ENCODE results near the gene TRIM45. TPM values are rescaled to one million over a fixed set of nuclear protein-coding genes. Genes with fewer than 3 reads are reported as not detected.

Gene TRIM45
- total and polyA plus RNA-seq, 2 donors (not counting 1 experiment from before 2014, with no cell fraction given) = 4.0 to 8.4 TPM

GRCh38 chr1:117066367-117066766, 55.2 kb downstream of the TRIM45 start:
- no peak overlapping the region for H3K4me3 ChIP-seq (replicated peaks in 1 of 4; ENCODE audit: control extremely low read depth in 1 of 4, insufficient read depth in 1 of 4, low read depth in 3 of 4, low read length in 4 of 4)
- DNase-seq (ENCODE audit: low read depth in 2 of 2) = no peak
- no peaks in the 10 kb centered on the region for H3K4me1 ChIP-seq (ENCODE audit: control insufficient read depth, extremely low read depth, insufficient read depth, low read length)
- no peaks in the 10 kb centered on the region for H3K9me3 ChIP-seq (ENCODE audit: control insufficient read depth, insufficient read depth, low read depth, low read length)
- H3K36me3 ChIP-seq (ENCODE audit: control insufficient read depth, insufficient read depth, low read length) = no peaks in the 10 kb centered on the region
- no peaks in the 10 kb centered on the region for H3K27me3 ChIP-seq (ENCODE audit: control insufficient read depth, insufficient read depth, low read length)
- TF ChIP-seq CTCF (conservative IDR thresholded peaks at IDR 0.05 in 1 of 2, IDR thresholded peaks at IDR 0.05 in 1 of 2; ENCODE audit: low read depth in 1 of 2, low read length in 2 of 2) (no peak), EZH2 (IDR thresholded peaks at IDR 0.05; ENCODE audit: low read length, missing control alignments) (no peak)
- H3K79me2 ChIP-seq (ENCODE audit: control insufficient read depth, insufficient read depth, low read length) = no peaks in the 10 kb centered on the region
- H3K9ac ChIP-seq (ENCODE audit: insufficient read depth, low read length) = no peak overlapping the region
- no peak overlapping the region for H3K4me2 ChIP-seq (ENCODE audit: extremely low read depth, insufficient read depth, low read length)
- no peak overlapping the region for H3K27ac ChIP-seq (ENCODE audit: insufficient read depth, low read length)
- no peak overlapping the region for H2AFZ ChIP-seq (ENCODE audit: low read length)
- no peaks in the 10 kb centered on the region for H4K20me1 ChIP-seq (ENCODE audit: control insufficient read depth, extremely low read depth, insufficient read depth, low read length)

DNA sequence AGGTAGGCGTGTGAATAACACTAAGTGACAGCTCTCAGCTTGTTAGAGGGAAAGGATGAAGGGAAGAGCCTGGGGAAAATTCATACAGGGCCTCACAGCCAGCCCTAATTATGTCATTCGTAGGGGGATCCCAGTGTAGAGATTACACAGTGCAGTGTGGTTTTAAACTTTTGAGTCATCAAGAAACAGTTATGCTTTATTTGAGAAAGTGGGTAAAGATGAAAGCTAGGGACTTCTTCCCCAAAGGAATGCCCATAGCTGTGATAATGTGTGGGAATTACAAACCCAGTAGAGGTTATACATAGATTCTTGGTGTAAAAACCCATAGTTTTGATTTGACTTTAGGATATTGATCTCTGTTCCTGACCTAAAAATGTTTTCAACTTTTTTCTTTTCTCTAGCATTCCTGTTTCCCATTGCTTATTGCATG, 59.5 kb downstream of the TRIM45 start:
- H3K9me3 ChIP-seq (ENCODE audit: control insufficient read depth, insufficient read depth, low read depth, low read length) = no peaks in the 10 kb centered on the region
- no peaks in the 10 kb centered on the region for H3K79me2 ChIP-seq (ENCODE audit: control insufficient read depth, insufficient read depth, low read length)
- no peaks in the 10 kb centered on the region for H4K20me1 ChIP-seq (ENCODE audit: control insufficient read depth, extremely low read depth, insufficient read depth, low read length)
- no peak overlapping the region for H3K9ac ChIP-seq (ENCODE audit: insufficient read depth, low read length)
- H3K36me3 ChIP-seq (ENCODE audit: control insufficient read depth, insufficient read depth, low read length) = no peaks in the 10 kb centered on the region
- H2AFZ ChIP-seq (ENCODE audit: low read length) = no peak overlapping the region
- TF ChIP-seq EZH2 (IDR thresholded peaks at IDR 0.05; ENCODE audit: low read length, missing control alignments) (no peak), CTCF (conservative IDR thresholded peaks at IDR 0.05 in 1 of 2, IDR thresholded peaks at IDR 0.05 in 1 of 2; ENCODE audit: low read depth in 1 of 2, low read length in 2 of 2) (no peak)
- H3K4me3 ChIP-seq (replicated peaks in 1 of 4; ENCODE audit: control extremely low read depth in 1 of 4, insufficient read depth in 1 of 4, low read depth in 3 of 4, low read length in 4 of 4) = no peak overlapping the region
- H3K27ac ChIP-seq (ENCODE audit: insufficient read depth, low read length) = no peak overlapping the region
- no peaks in the 10 kb centered on the region for H3K27me3 ChIP-seq (ENCODE audit: control insufficient read depth, insufficient read depth, low read length)
- H3K4me2 ChIP-seq (ENCODE audit: extremely low read depth, insufficient read depth, low read length) = no peak overlapping the region
- H3K4me1 ChIP-seq (ENCODE audit: control insufficient read depth, extremely low read depth, insufficient read depth, low read length) = peaks cover 4% of the 10 kb centered on the region
- peak; percentile 45 to 89 for DNase-seq (ENCODE audit: low read depth in 2 of 2)

Other genes with a start within 250 kb of the TRIM45 start
- 1.2 and 15.4 TPM in 2 replicates for gene PTGFRN, start 211.8 kb downstream of the TRIM45 start, total RNA-seq
- 0.72 and 7.5 TPM in 2 replicates for gene PTGFRN, start 211.8 kb downstream of the TRIM45 start, polyA plus RNA-seq
- gene CD101, start 120.0 kb downstream of the TRIM45 start, total RNA-seq = under 0.01 TPM in 1 of 2 replicates, not detected in the other
- gene CD101, start 120.0 kb downstream of the TRIM45 start, polyA plus RNA-seq = 0.25 TPM in 1 of 2 replicates, not detected in the other
- gene TTF2, start 61.4 kb downstream of the TRIM45 start, total RNA-seq = 7.7 and 13.2 TPM in 2 replicates
- 10.0 and 14.9 TPM in 2 replicates for gene TTF2, start 61.4 kb downstream of the TRIM45 start, polyA plus RNA-seq
- gene VTCN1, start 89.2 kb upstream of the TRIM45 start, total RNA-seq = under 0.01 TPM in 1 of 2 replicates, not detected in the other
- 0.03 TPM in 1 of 2 replicates, not detected in the other for gene VTCN1, start 89.2 kb upstream of the TRIM45 start, polyA plus RNA-seq
- gene MAN1A2, start 245.7 kb upstream of the TRIM45 start, total RNA-seq = 41.9 and 47.8 TPM in 2 replicates
- gene MAN1A2, start 245.7 kb upstream of the TRIM45 start, polyA plus RNA-seq = 37.1 and 43.6 TPM in 2 replicates